Activated T-cell treated with anti-CD3 and anti-CD28 coated beads for 24 hours (primary cell): Measurements from ENCODE around the gene ARHGAP32.

Source experiments
- DNase-seq: peaks from one replicate; pipeline ENCODE4 v3.0.0-alpha.2; 2020; ENCODE audit warnings: low read depth

The ARHGAP32 gene

GRCh38 chr11:128956401-128957201, 235.5 kb downstream of the ARHGAP32 start:
- no peak for DNase-seq

- no peak for DNase-seq
Observed at GRCh38 chr11:128955636-128956035, 236.5 kb downstream of the ARHGAP32 start.

GRCh38 chr11:128953151-128953550, 239.0 kb downstream of the ARHGAP32 start:
- DNase-seq: no peak

- DNase-seq: no peak
Observed at GRCh38 chr11:128949791-128950454, 242.2 kb downstream of the ARHGAP32 start.

- no peak for DNase-seq
Observed at GRCh38 chr11:128948583-128948982, 243.5 kb downstream of the ARHGAP32 start.

- no peak for DNase-seq
Observed at GRCh38 chr11:128947773-128948172, 244.4 kb downstream of the ARHGAP32 start.

- DNase-seq: no peak
Observed at GRCh38 chr11:128946648-128947047, 245.5 kb downstream of the ARHGAP32 start.

- DNase-seq: no peak
Observed at GRCh38 chr11:128943428-128943976, 248.6 kb downstream of the ARHGAP32 start.

- no peak for DNase-seq
Observed at GRCh38 chr11:128942817-128943427, 249.2 kb downstream of the ARHGAP32 start, which contains the start of gene TP53AIP1. TSS of gene TP53AIP1 (minus strand) at chr11:128942871. CDS start at chr11:128937818, 5,053 bp downstream.

GRCh38 chr11:128942272-128942612, 249.9 kb downstream of the ARHGAP32 start:
- DNase-seq: no peak

GRCh38 chr11:128941573-128942271, 250.4 kb downstream of the ARHGAP32 start:
- DNase-seq: no peak

GRCh38 chr11:128941110-128941509, 251.0 kb downstream of the ARHGAP32 start:
- no peak for DNase-seq

GRCh38 chr11:128940603-128941002, 251.5 kb downstream of the ARHGAP32 start:
- DNase-seq: no peak

- no peak for DNase-seq
Observed at GRCh38 chr11:128940156-128940555, 252.0 kb downstream of the ARHGAP32 start.

GRCh38 chr11:128939591-128939990, 252.5 kb downstream of the ARHGAP32 start:
- DNase-seq: no peak

GRCh38 chr11:128938156-128938885, 253.8 kb downstream of the ARHGAP32 start:
- DNase-seq: no peak

- DNase-seq: no peak
Observed at GRCh38 chr11:128937480-128937879, 254.6 kb downstream of the ARHGAP32 start.

GRCh38 chr11:128936606-128937251, 255.4 kb downstream of the ARHGAP32 start:
- no peak for DNase-seq

GRCh38 chr11:128934926-128935325, 257.2 kb downstream of the ARHGAP32 start:
- DNase-seq: no peak

GRCh38 chr11:128934351-128934750, 257.8 kb downstream of the ARHGAP32 start:
- DNase-seq: no peak
